ENCODE data around the gene TSPAN2. TPM values are rescaled to one million over a fixed set of nuclear protein-coding genes. Genes with fewer than 3 reads are reported as not detected.

TSPAN2 gene
- total and polyA plus RNA-seq, 12 donors = 4.0 to 17.7 (median 6.7) TPM

DNA sequence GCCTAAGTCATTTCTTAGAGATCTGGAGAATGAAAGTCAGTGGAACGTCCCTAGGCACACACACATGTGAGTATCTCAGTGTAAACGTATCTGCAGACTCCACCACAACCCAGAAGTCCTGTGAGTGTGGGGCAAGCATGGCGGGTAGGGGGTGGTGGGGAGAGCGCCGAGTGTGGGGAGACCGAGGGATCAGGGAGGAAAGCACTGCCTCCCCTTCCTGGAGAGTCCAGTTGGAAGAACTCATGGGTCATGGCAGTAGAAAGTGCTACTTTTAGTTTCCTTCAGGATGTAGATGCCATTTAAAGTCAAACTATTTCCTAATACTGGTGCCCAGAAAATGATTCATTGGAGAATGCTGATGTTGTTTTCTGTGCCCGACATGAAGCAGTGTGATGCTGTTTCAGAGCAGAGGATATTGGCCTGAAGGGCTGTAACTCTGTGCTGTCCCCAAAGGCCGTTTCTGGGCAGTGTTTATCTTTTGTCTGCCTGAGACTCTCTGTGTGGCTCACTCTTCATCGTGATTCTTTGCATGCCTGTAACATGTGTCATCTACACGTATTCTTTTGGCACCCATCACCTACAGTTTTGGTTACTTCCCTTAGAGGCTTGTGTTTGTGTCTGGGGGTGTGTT is 45.7 kb upstream of the TSPAN2 start:
- H3K27ac ChIP-seq = peak overlapping the region in 3 of 10 donors; percentile 15 to 58 (median 47)
- TF ChIP-seq, protein P1, sequence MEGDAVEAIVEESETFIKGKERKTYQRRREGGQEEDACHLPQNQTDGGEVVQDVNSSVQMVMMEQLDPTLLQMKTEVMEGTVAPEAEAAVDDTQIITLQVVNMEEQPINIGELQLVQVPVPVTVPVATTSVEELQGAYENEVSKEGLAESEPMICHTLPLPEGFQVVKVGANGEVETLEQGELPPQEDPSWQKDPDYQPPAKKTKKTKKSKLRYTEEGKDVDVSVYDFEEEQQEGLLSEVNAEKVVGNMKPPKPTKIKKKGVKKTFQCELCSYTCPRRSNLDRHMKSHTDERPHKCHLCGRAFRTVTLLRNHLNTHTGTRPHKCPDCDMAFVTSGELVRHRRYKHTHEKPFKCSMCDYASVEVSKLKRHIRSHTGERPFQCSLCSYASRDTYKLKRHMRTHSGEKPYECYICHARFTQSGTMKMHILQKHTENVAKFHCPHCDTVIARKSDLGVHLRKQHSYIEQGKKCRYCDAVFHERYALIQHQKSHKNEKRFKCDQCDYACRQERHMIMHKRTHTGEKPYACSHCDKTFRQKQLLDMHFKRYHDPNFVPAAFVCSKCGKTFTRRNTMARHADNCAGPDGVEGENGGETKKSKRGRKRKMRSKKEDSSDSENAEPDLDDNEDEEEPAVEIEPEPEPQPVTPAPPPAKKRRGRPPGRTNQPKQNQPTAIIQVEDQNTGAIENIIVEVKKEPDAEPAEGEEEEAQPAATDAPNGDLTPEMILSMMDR (IDR thresholded peaks at IDR 0.05) = no peak
- intact Hi-C loops (cut with DNase I) = loop anchor here in 4 of 10 donors (5.0 to 10.0 kb wide), 6 partner anchors 130 to 462 kb away; partner anchors contain the start of gene NGF (in 1 of the 4)
- no peaks in the 10 kb centered on the region for H3K9me3 ChIP-seq
- DNase-seq = no peak
- 53 to 56% methylated on average over 10 of the region's 10 CpGs for WGBS, 2 donors
- no peaks in the 10 kb centered on the region for H3K36me3 ChIP-seq
- H3K4me3 ChIP-seq = no peak overlapping the region
- peak in 2 of 8 donors; percentile 13 to 60 for ATAC-seq
- peaks cover 0 to 25% (median 14%) of the 10 kb centered on the region in 9 donors for H3K4me1 ChIP-seq
- no peaks in the 10 kb centered on the region for H3K27me3 ChIP-seq

DNA sequence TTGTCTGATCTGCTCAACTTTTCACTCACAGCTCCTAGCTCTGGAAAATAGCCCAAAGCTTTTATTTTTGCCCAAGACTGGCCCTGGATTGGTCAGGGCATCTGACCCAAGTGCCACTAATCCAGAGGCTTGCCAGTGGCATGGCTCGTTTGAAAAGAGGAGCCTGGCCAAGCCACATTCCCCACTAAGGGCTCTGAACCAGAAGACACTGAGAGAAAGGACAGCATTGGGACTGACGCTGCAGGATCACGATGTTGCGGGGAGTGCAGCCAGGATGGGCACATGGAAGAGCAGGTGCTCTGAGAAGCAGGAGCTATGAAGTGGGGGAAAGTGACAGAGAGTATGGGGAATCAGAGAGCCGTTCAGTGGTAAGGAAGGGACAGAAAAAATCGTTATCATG is 44.9 kb upstream of the TSPAN2 start:
- H3K27ac ChIP-seq = peak overlapping the region in 3 of 10 donors; percentile 15 to 58 (median 47)
- no peaks in the 10 kb centered on the region for H3K27me3 ChIP-seq
- intact Hi-C loops (cut with DNase I) = loop anchor here in 2 of 10 donors (10.0 kb wide), 3 partner anchors 131 to 461 kb away; partner anchors contain the start of gene NGF (in 1 of the 2)
- TF ChIP-seq, protein P1 (IDR thresholded peaks at IDR 0.05) = no peak
- H3K36me3 ChIP-seq = no peaks in the 10 kb centered on the region
- DNase-seq = peak in 1 of 2 donors; percentile 13
- ATAC-seq = peak in 5 of 8 donors; percentile 35 to 55 (median 46)
- 67 to 70% methylated on average over 6 of the region's 6 CpGs for WGBS, 2 donors
- H3K4me3 ChIP-seq = no peak overlapping the region
- no peaks in the 10 kb centered on the region for H3K9me3 ChIP-seq
- peaks cover 0 to 23% (median 10%) of the 10 kb centered on the region in 9 donors for H3K4me1 ChIP-seq

DNA sequence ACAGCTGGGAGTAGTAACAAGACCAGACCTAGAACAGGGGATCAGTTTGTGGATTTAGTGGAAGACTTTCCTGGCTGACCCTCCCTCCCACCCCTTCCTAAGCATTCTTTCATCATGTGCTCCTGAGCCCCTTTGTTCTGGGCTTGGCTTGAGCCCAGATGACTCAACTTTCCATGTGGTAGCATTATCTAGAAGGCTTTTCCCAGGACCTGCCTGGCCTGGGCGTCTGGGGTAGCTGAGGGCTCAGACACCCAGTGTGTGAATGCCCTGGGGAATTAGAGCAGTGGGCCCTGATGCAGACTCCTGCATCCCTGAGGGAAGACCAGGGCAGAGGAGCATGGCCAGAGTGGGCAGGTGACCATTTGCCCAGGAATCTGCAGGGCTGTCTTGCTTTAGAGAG is 44.1 kb upstream of the TSPAN2 start:
- Histone ChIP-seq H3K27ac (no peak overlapping the region), H3K9me3 (no peaks in the 10 kb centered on the region), H3K36me3 (no peaks in the 10 kb centered on the region), H3K27me3 (no peaks in the 10 kb centered on the region), H3K4me1 (peaks cover 0 to 19% (median 8%) of the 10 kb centered on the region in 9 donors), H3K4me3 (no peak overlapping the region)
- WGBS, 2 donors = 56 to 64% methylated on average over 1 of the region's 1 CpG
- DNase-seq (no peak), ATAC-seq (no peak)
- TF ChIP-seq, protein P1 (IDR thresholded peaks at IDR 0.05) = no peak
- intact Hi-C loops (cut with DNase I) = loop anchor here in 2 of 10 donors (10.0 kb wide), 3 partner anchors 131 to 461 kb away; partner anchors contain the start of gene NGF (in 1 of the 2)

DNA sequence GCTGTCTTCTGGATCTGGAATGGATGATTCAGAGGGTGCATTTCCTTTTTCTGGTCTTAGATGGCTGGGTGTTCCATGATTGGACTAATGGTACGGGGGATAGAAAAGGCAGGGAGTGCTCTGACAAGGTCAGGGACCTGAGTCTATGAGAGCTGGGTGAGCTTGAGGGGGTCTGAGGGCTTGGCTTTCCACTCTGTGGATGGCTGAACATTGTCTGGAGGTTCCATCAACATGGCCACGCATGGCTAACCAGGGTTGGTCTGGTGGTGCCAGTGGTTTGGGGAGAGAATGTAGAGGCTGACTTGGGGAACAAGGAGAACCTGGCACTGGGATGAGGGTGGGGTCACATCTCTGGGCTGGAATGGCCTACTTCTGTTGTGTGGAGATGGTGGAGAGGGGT is 41.5 kb upstream of the TSPAN2 start:
- Histone ChIP-seq H3K4me3 (no peak overlapping the region), H3K27ac (no peak overlapping the region), H3K36me3 (no peaks in the 10 kb centered on the region), H3K27me3 (no peaks in the 10 kb centered on the region), H3K9me3 (no peaks in the 10 kb centered on the region), H3K4me1 (peaks cover 0 to 19% (median 8%) of the 10 kb centered on the region in 9 donors)
- ATAC-seq (no peak), DNase-seq (no peak)
- intact Hi-C loops (cut with DNase I) = loop anchor here in 2 of 10 donors (10.0 kb wide), 3 partner anchors 134 to 464 kb away; partner anchors contain the start of gene NGF (in 1 of the 2)
- 84 to 87% methylated on average over 2 of the region's 2 CpGs for WGBS, 2 donors
- TF ChIP-seq, protein P1 (IDR thresholded peaks at IDR 0.05) = no peak
